Cerebellar cortex (tissue), 1 donor: ENCODE results near the gene HHIPL2.

ENCODE experiments used
- DNase-seq: peaks from one replicate; pipeline ENCODE4 v3.0.0-alpha.2; 2015; ENCODE audit warnings: low spot score

The HHIPL2 gene

DNA sequence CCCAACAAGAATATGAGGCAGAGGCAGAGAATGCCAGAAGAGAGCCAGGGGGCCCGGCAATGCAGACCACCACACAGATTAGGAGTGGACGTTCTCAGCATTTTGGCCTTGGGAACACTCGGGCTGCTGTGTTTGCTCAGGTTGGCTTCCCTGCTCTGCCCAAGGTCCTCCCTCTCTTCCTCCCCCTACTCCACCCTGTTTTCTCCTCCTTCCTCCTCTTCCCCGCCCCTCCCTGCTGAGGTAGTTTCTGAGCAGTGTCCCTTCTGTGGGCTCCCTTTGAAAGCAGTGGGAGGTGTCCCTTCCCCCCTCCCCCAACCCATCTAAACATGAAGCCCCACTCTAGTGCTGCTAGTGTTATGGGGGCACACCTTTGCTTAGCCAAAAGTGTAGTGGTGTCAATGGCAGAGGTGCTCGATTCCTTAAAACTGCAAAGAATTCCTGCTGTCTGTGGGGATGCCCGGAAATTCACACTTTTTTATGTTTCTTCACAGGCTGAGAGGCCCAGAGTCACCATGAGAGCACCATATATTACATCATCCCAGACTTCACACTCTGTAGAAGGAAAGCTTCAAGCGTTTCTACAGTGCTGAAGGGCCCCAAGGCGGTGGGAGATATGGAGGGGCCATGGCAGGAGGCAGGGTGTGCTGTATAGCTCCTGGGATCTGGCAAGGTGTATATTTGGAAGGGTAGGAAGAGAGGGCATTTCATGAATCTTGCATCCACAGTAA lies at the start of gene HHIPL2:
TSS of gene HHIPL2 (minus strand) at position 161 of the 728 bp plus-strand sequence. CDS start at position 101, 60 bp downstream.
- no peak for DNase-seq

GRCh38 chr1:222596696-222597095 lies 48.8 kb upstream of the HHIPL2 start:
- DNase-seq: no peak

DNA sequence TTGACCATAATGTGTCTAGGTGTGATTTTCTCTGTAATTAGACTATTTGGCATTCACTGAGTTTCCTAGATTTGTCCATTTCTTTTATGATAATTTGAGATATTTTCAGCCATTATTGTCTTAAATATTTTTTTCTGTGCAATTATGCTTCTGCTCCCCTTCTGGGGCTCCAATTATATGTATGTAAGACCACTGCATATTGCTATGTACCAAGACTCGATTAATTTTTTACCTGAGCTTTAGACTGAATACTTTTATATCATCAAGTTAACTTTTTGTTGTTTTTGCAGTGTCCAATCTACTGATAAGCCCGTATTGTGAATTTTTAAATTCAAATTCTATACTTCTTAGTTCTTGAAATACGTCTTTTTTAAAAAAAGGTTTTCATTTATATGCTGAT lies 46.9 kb upstream of the HHIPL2 start:
- DNase-seq: no peak

DNA sequence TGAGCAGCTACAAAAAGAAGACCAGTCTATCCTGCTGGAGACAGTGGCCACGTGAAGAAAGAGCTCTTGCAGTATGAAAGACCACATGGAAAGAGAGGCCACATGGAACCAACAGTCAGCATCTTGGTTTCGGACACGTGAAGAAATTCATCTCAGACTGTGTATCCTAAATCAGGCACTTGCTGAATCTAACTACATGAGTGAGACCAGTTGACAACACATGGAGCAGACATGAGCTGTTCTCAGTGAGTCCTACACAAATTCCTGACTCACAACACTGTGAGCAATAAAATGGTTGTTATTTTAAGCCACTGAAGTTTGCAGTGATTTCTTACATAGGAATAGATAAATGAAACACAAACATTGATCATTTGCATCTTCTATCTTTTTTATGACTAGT lies 44.3 kb upstream of the HHIPL2 start:
- no peak for DNase-seq

DNA sequence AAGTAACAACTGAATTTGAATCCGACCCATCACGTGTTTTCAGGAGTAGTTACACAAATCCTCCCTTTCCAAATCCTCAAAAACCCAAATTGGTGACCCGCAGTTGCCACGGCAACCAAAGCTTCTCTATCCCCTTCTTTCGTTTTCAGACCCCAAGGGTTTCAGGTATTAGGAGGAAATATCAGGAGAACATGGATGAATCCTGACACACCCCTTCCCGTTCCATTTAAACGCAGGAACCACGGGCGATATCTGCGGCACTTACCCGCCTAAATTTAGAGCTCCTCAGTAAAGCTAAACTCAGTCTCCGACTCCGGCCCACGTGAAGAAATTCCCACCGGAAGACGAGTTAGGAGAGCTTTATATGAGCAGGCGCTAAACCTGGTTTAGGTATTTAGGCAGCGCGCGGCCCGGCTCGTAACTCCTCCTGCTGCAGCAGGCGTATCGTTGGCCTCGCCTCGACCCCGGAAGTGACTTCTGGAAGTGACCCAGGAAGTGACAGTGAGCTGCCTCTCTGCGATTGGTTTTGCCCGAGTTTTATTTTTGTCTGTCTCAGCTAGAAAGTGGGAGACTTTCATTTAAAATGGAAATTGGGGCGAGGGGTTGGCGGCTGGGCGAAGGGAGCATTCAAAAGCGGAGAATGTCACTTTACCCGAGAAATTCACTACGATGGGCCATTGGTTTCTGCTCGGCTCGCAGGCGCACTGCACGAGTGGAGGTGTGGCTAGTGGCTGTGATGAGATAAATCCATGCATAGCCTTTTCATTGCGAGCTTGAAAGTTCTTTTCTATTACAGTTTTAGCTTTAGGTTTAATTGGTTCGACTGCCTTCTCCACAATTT lies 41.8 kb upstream of the HHIPL2 start, which contains the start of gene TAF1A:
TSS of gene TAF1A (minus strand) at position 472 of the 841 bp plus-strand sequence.
- DNase-seq: peak; percentile 93

DNA sequence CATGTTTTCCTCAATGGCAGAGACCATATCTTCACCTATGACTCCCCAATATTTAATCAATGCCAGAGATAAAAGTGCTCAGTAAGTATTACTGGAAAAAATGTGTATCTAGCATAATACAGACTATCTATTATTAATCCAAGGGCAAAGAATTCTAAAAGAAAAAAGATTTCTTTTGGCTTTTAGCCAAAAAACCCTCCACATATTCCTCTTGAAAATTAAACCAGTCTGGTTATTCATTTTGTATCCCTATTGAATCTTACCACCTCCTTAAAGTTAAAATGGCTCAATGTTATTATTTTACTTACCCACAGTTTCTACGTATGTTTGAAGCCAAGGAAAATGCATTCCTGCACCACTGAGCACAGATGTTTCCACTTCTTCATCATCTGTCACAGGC lies 40.2 kb upstream of the HHIPL2 start:
- no peak for DNase-seq

- DNase-seq: no peak
Observed at GRCh38 chr1:222586842-222587241, 38.9 kb upstream of the HHIPL2 start.

- DNase-seq: no peak
Observed at GRCh38 chr1:222583079-222583478, 35.2 kb upstream of the HHIPL2 start.

- no peak for DNase-seq
Observed at GRCh38 chr1:222582099-222582774, 34.3 kb upstream of the HHIPL2 start.

- DNase-seq: no peak
Observed at GRCh38 chr1:222579316-222579715, 31.4 kb upstream of the HHIPL2 start.

DNA sequence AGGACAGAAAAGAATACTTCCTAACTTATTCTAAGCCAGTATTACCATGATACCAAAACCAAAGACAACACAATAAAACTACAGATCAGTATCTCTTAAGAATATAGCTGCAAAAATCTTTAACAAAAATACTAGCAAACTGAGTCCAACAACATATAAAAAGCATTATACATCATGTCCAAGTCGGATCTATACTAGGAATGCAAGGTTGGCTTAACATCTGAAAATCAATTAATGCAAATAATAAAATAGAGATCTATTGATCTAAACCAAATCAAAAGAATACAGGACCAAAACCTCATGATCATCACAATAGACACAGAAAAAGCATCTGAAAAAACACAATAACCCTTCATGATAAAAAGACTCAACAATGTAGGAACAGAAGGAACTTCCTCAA lies 22.9 kb upstream of the HHIPL2 start:
- no peak for DNase-seq

GRCh38 chr1:222561656-222562055 lies 13.8 kb upstream of the HHIPL2 start:
- DNase-seq: no peak

GRCh38 chr1:222557574-222557973 lies 9.7 kb upstream of the HHIPL2 start:
- no peak for DNase-seq

DNA sequence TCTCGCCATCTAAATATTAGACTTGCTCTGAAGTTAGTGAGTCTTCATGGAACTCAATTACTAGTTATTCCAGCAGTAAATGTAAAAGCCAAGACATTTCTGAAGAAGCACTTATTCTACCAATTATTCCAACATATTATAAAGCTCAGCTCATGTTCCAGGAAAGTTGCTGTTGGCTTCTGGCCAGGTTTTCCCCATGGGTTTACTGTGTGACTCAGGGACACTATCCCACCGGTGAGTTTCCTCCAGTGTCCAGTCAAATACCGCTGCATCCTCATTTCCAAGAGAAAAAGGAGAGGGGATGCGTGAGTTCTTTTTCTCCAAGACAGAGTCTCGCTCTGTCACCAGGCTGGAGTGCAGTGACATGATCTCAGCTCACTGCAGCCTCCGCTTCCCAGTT lies 9.2 kb upstream of the HHIPL2 start:
- no peak for DNase-seq

DNA sequence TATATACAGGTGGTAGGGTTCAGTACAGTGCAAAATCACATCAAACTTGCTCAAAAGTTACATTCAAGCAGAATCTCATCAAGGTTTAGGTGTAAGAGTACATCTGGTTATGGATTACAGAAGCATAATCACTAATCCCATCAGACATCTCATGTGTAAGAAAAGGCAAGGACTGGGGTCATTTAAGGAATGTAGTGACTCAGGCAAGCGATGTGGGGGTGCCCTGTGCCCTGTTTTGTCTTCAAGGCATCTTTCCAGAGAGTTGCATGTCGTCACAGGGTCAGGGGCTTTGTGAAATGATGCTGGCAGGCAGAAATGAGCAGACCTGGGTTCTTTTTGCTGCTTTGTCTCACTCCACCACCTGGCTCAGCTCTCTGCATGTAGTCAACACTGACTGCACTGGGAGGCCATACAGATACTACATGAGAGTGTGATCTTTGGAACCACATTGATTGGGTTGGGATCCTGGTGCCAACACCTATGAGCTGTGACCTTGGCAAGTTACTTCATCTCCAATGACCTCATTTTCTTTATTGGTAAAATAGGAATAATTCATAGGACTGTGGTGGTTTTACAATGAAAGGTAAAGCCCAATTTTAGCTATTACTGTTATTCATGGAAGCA lies 8.2 kb upstream of the HHIPL2 start:
- no peak for DNase-seq

- no peak for DNase-seq
Observed at GRCh38 chr1:222554177-222554576, 6.3 kb upstream of the HHIPL2 start.

DNA sequence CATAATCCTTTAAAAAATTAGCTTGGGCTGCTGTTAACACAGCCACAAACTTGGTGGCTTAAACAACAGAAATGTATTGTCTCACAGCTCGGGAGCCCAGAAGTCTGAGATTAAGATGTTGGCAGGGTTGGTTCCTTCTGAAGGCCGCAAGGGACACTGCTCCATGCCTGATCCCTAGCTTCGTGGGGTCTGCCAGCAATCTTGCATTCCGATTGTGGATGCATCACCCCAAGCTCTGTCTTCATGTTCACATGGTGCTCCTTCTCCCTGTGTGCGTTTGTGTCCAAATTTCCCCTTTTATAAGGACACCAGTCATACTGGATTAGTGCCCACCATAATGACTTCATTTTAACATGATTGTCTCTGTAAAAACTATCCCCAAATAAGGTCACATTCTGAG lies 5.0 kb upstream of the HHIPL2 start:
- no peak for DNase-seq

GRCh38 chr1:222547260-222547614 lies 667 bp downstream of the HHIPL2 start:
- DNase-seq: no peak

DNA sequence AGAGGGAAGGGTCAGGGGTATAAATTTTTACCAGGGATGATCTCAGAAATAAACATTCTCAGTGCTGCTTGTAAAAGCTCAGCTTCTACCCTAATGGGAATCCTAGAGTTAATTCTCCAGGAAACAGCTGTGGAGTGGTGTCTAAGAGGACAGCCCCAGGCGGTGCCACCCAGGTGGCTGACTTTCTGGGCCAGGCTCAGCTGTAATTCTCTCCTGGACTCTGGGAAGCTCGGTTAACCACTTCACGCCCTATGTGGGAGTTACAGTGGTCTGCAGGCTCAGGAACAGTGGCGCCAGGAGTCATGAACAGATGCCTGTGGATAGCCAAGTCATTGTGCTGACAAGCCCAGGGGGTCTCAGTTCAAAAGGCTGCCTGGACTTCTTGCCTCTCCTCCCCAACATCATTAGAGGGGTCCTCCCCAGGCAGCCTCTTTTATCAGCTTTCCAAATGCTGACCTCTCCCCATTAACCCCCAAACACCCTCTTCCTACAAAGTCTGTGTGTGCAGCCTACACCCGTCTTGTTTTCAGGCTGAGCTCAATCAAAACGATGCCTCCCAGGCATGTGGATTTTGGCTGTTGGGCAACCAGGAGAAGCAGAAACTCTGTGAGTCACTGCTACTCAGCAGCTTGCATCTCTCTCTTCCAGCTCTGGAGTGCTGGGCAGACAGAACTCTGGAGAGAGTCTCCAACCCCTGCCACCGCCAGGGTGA lies 1.2 kb downstream of the HHIPL2 start:
- DNase-seq: no peak

- DNase-seq: no peak
Observed at GRCh38 chr1:222546091-222546490, 1.8 kb downstream of the HHIPL2 start.

- DNase-seq: peak; percentile 1
Observed at GRCh38 chr1:222543817-222544216, 4.1 kb downstream of the HHIPL2 start.

DNA sequence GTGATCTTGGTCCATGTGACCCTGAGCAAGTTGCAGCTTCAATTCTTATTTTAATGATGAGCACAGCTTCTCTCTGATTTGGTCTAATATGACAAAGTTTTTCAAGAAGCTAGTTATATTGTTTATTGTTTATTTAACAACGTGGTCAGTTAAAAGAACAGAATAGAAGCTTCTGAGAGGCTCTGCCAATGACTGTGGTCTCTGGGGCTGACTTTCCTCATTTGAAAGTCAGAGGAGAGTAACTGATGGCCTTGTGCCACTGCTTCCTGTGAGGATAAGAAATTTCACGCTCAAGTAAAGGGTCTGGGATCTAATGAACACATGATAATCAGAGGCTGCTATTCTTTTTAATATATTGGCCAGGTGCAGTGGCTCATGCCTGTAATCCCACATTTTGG lies 7.3 kb downstream of the HHIPL2 start:
- DNase-seq: no peak
